Measurements from ENCODE around the gene RANBP17.

RANBP17 gene

GRCh38 chr5:171143926-171144325 is 282.1 kb downstream of the RANBP17 start:
- ChIA-PET CTCF (no interaction called here), POLR2A (no interaction called here)
- no peak for DNase-seq (ENCODE audit: extremely low spot score)
- TF ChIP-seq HDGF (IDR thresholded peaks at IDR 0.05; ENCODE audit: borderline replicate concordance) (no peak), ARNT (IDR thresholded peaks at IDR 0.05) (no peak), PKNOX1 (IDR thresholded peaks at IDR 0.05) (no peak), L3MBTL2 (conservative IDR thresholded peaks at IDR 0.05) (no peak), LEF1 (IDR thresholded peaks at IDR 0.05; ENCODE audit: borderline replicate concordance) (no peak), SUZ12 (IDR thresholded peaks at IDR 0.05) (no peak), TARDBP (IDR thresholded peaks at IDR 0.05) (no peak), BHLHE40 (IDR thresholded peaks at IDR 0.05; ENCODE audit: borderline replicate concordance) (no peak), FOXM1 (IDR thresholded peaks at IDR 0.05; ENCODE audit: borderline replicate concordance) (no peak), ZNF384 (IDR thresholded peaks at IDR 0.05) (no peak), FOXK2 (IDR thresholded peaks at IDR 0.05) (no peak), ELF4 (IDR thresholded peaks at IDR 0.05) (no peak), SP1 (IDR thresholded peaks at IDR 0.05) (no peak), NFRKB (IDR thresholded peaks at IDR 0.05) (no peak), CTBP1 (IDR thresholded peaks at IDR 0.05; ENCODE audit: borderline replicate concordance) (no peak), FOXA1 (IDR thresholded peaks at IDR 0.05) (no peak)

GRCh38 chr5:171149333-171149732 is 287.5 kb downstream of the RANBP17 start:
- TF ChIP-seq L3MBTL2 (conservative IDR thresholded peaks at IDR 0.05) (no peak), FOXM1 (IDR thresholded peaks at IDR 0.05; ENCODE audit: borderline replicate concordance) (no peak), CTBP1 (IDR thresholded peaks at IDR 0.05; ENCODE audit: borderline replicate concordance) (no peak), ARNT (IDR thresholded peaks at IDR 0.05) (no peak)
- DNase-seq (ENCODE audit: extremely low spot score): no peak
- ChIA-PET CTCF (no interaction called here), POLR2A (no interaction called here)

- TF ChIP-seq ELF4 (IDR thresholded peaks at IDR 0.05): no peak
- no peak for TF ChIP-seq ARNT (IDR thresholded peaks at IDR 0.05)
- TF ChIP-seq NFRKB (IDR thresholded peaks at IDR 0.05): no peak
- no peak for TF ChIP-seq TARDBP (IDR thresholded peaks at IDR 0.05)
- no peak for TF ChIP-seq FOXK2 (IDR thresholded peaks at IDR 0.05)
- TF ChIP-seq CTBP1 (IDR thresholded peaks at IDR 0.05; ENCODE audit: borderline replicate concordance): no peak
- ChIA-PET POLR2A (no interaction called here), CTCF (no interaction called here)
- no peak for DNase-seq (ENCODE audit: extremely low spot score)
Observed at GRCh38 chr5:171149772-171150171, 288.0 kb downstream of the RANBP17 start.

GRCh38 chr5:171152382-171152781 is 290.6 kb downstream of the RANBP17 start:
- DNase-seq (ENCODE audit: extremely low spot score): peak; percentile 30
- ChIA-PET CTCF (no interaction called here), POLR2A (no interaction called here)
- TF ChIP-seq PKNOX1 (IDR thresholded peaks at IDR 0.05) (no peak), FOXA1 (IDR thresholded peaks at IDR 0.05) (no peak), ARNT (IDR thresholded peaks at IDR 0.05) (no peak), SUZ12 (IDR thresholded peaks at IDR 0.05) (no peak), L3MBTL2 (conservative IDR thresholded peaks at IDR 0.05) (no peak), CTBP1 (IDR thresholded peaks at IDR 0.05; ENCODE audit: borderline replicate concordance) (no peak), BHLHE40 (IDR thresholded peaks at IDR 0.05; ENCODE audit: borderline replicate concordance) (no peak), FOXM1 (IDR thresholded peaks at IDR 0.05; ENCODE audit: borderline replicate concordance) (no peak), ELF4 (IDR thresholded peaks at IDR 0.05) (no peak), HDGF (IDR thresholded peaks at IDR 0.05; ENCODE audit: borderline replicate concordance) (no peak)

GRCh38 chr5:171155621-171156020 is 293.8 kb downstream of the RANBP17 start:
- DNase-seq (ENCODE audit: extremely low spot score): no peak
- ChIA-PET POLR2A (no interaction called here), CTCF (no interaction called here)
- TF ChIP-seq SP1 (IDR thresholded peaks at IDR 0.05) (no peak), CTBP1 (IDR thresholded peaks at IDR 0.05; ENCODE audit: borderline replicate concordance) (no peak), FOXK2 (IDR thresholded peaks at IDR 0.05) (no peak), LEF1 (IDR thresholded peaks at IDR 0.05; ENCODE audit: borderline replicate concordance) (no peak), ARNT (IDR thresholded peaks at IDR 0.05) (no peak), ELF4 (IDR thresholded peaks at IDR 0.05) (no peak), HDGF (IDR thresholded peaks at IDR 0.05; ENCODE audit: borderline replicate concordance) (no peak), ZNF384 (IDR thresholded peaks at IDR 0.05) (no peak)

GRCh38 chr5:171157276-171157675 is 295.5 kb downstream of the RANBP17 start:
- TF ChIP-seq FOXK2 (IDR thresholded peaks at IDR 0.05) (no peak), FOXM1 (IDR thresholded peaks at IDR 0.05; ENCODE audit: borderline replicate concordance) (no peak), PKNOX1 (IDR thresholded peaks at IDR 0.05) (no peak), ZNF384 (IDR thresholded peaks at IDR 0.05) (no peak), ELF4 (IDR thresholded peaks at IDR 0.05) (no peak), ARNT (IDR thresholded peaks at IDR 0.05) (no peak), LEF1 (IDR thresholded peaks at IDR 0.05; ENCODE audit: borderline replicate concordance) (no peak), HDGF (IDR thresholded peaks at IDR 0.05; ENCODE audit: borderline replicate concordance) (no peak), SUZ12 (IDR thresholded peaks at IDR 0.05) (no peak), L3MBTL2 (conservative IDR thresholded peaks at IDR 0.05) (no peak), NFRKB (IDR thresholded peaks at IDR 0.05) (no peak), SP1 (IDR thresholded peaks at IDR 0.05) (no peak), FOXA1 (IDR thresholded peaks at IDR 0.05) (no peak), CTBP1 (IDR thresholded peaks at IDR 0.05; ENCODE audit: borderline replicate concordance) (no peak), BHLHE40 (IDR thresholded peaks at IDR 0.05; ENCODE audit: borderline replicate concordance) (no peak), TARDBP (IDR thresholded peaks at IDR 0.05) (no peak)
- DNase-seq (ENCODE audit: extremely low spot score): no peak
- POLR2A ChIA-PET: no interaction called here
- CTCF ChIA-PET: no interaction called here

GRCh38 chr5:171157775-171158174 is 296.0 kb downstream of the RANBP17 start:
- ChIA-PET CTCF (no interaction called here), POLR2A (no interaction called here)
- TF ChIP-seq SUZ12 (IDR thresholded peaks at IDR 0.05) (no peak), NFRKB (IDR thresholded peaks at IDR 0.05) (no peak), FOXA1 (IDR thresholded peaks at IDR 0.05) (no peak), TARDBP (IDR thresholded peaks at IDR 0.05) (no peak), L3MBTL2 (conservative IDR thresholded peaks at IDR 0.05) (no peak), ZNF384 (IDR thresholded peaks at IDR 0.05) (no peak)
- no peak for DNase-seq (ENCODE audit: extremely low spot score)

Data from HEK293T (cell line).